Memory B cell (primary cell): ENCODE measurements around the gene IL20RA.

ENCODE experiments used
- ATAC-seq: fragments of 150-1000 bp; cut with Tn5 transposase; 2 replicates; pipeline ENCODE4 v1.10.0; 2021; ENCODE audit warnings: low read depth, mild to moderate bottlenecking, moderate library complexity
- DNase-seq, 2 donors: peaks; one replicate each; pipeline ENCODE4 v3.0.0; 2022; ENCODE audit warnings: low spot score in 2 of 2
- H3K27ac Mint-ChIP-seq: one replicate; pipeline ENCODE4 v1.8.0; 2022; ENCODE audit warnings: mild to moderate bottlenecking, moderate library complexity, mixed read lengths
- H3K27me3 Mint-ChIP-seq: one replicate; pipeline ENCODE4 v1.8.0; 2022; ENCODE audit warnings: mixed read lengths
- H3K36me3 Mint-ChIP-seq: one replicate; pipeline ENCODE4 v1.8.0; 2022; ENCODE audit warnings: mild to moderate bottlenecking, mixed read lengths
- H3K4me1 Mint-ChIP-seq: one replicate; pipeline ENCODE4 v1.8.0; 2022; ENCODE audit warnings: mixed read lengths
- H3K4me3 Mint-ChIP-seq: one replicate; pipeline ENCODE4 v1.8.0; 2022; ENCODE audit warnings: mild to moderate bottlenecking, moderate library complexity, mixed read lengths
- H3K9me3 Mint-ChIP-seq: one replicate; pipeline ENCODE4 v1.8.0; 2022; ENCODE audit warnings: mixed read lengths

IL20RA gene

GRCh38 chr6:137028912-137029311, 15.9 kb downstream of the IL20RA start:
- H3K27ac Mint-ChIP-seq: no peak overlapping the region
- H3K4me1 Mint-ChIP-seq: no peaks in the 10 kb centered on the region
- no peaks in the 10 kb centered on the region for H3K9me3 Mint-ChIP-seq
- ATAC-seq (no peak), DNase-seq (no peak)
- H3K27me3 Mint-ChIP-seq: peaks cover 18% of the 10 kb centered on the region
- H3K4me3 Mint-ChIP-seq: no peak overlapping the region
- H3K36me3 Mint-ChIP-seq: no peaks in the 10 kb centered on the region

- no peak overlapping the region for H3K27ac Mint-ChIP-seq
- H3K4me3 Mint-ChIP-seq: no peak overlapping the region
- H3K27me3 Mint-ChIP-seq: peaks cover 9% of the 10 kb centered on the region
- H3K4me1 Mint-ChIP-seq: no peaks in the 10 kb centered on the region
- H3K9me3 Mint-ChIP-seq: no peaks in the 10 kb centered on the region
- DNase-seq: no peak
- H3K36me3 Mint-ChIP-seq: no peaks in the 10 kb centered on the region
- ATAC-seq: no peak
Observed at GRCh38 chr6:137025786-137026730, 18.7 kb downstream of the IL20RA start.

- ATAC-seq (no peak), DNase-seq (no peak)
- H3K9me3 Mint-ChIP-seq: peaks cover 3% of the 10 kb centered on the region
- H3K27me3 Mint-ChIP-seq: peaks cover 13% of the 10 kb centered on the region
- H3K4me3 Mint-ChIP-seq: no peak overlapping the region
- H3K4me1 Mint-ChIP-seq: no peaks in the 10 kb centered on the region
- no peaks in the 10 kb centered on the region for H3K36me3 Mint-ChIP-seq
- H3K27ac Mint-ChIP-seq: no peak overlapping the region
Observed at GRCh38 chr6:137024237-137024990, 20.4 kb downstream of the IL20RA start.

- no peak overlapping the region for H3K27ac Mint-ChIP-seq
- H3K4me3 Mint-ChIP-seq: no peak overlapping the region
- peaks cover 3% of the 10 kb centered on the region for H3K9me3 Mint-ChIP-seq
- no peak for DNase-seq
- ATAC-seq: no peak
- peaks cover 17% of the 10 kb centered on the region for H3K27me3 Mint-ChIP-seq
- no peaks in the 10 kb centered on the region for H3K36me3 Mint-ChIP-seq
- H3K4me1 Mint-ChIP-seq: no peaks in the 10 kb centered on the region
Observed at GRCh38 chr6:137020776-137021175, 24.0 kb downstream of the IL20RA start.

- H3K4me1 Mint-ChIP-seq: no peaks in the 10 kb centered on the region
- ATAC-seq (no peak), DNase-seq (no peak)
- H3K27ac Mint-ChIP-seq: no peak overlapping the region
- no peaks in the 10 kb centered on the region for H3K36me3 Mint-ChIP-seq
- peaks cover 20% of the 10 kb centered on the region for H3K27me3 Mint-ChIP-seq
- H3K4me3 Mint-ChIP-seq: no peak overlapping the region
- H3K9me3 Mint-ChIP-seq: peaks cover 3% of the 10 kb centered on the region
Observed at GRCh38 chr6:137019476-137020272, 25.1 kb downstream of the IL20RA start.

- H3K27ac Mint-ChIP-seq: no peak overlapping the region
Observed at GRCh38 chr6:137017081-137017480, 27.7 kb downstream of the IL20RA start.

GRCh38 chr6:137016356-137016755, 28.4 kb downstream of the IL20RA start:
- H3K4me1 Mint-ChIP-seq: no peaks in the 10 kb centered on the region
- ATAC-seq: no peak
- H3K27me3 Mint-ChIP-seq: peaks cover 26% of the 10 kb centered on the region
- H3K9me3 Mint-ChIP-seq: peaks cover 3% of the 10 kb centered on the region
- H3K27ac Mint-ChIP-seq: no peak overlapping the region
- no peak overlapping the region for H3K4me3 Mint-ChIP-seq
- H3K36me3 Mint-ChIP-seq: no peaks in the 10 kb centered on the region
- DNase-seq: no peak

More at GRCh38 chr6:137017081-137017480, 27.7 kb downstream of the IL20RA start:
- Mint-ChIP-seq H3K9me3 (peaks cover 3% of the 10 kb centered on the region), H3K27me3 (peaks cover 23% of the 10 kb centered on the region), H3K36me3 (no peaks in the 10 kb centered on the region), H3K4me1 (no peaks in the 10 kb centered on the region), H3K4me3 (no peak overlapping the region)
- ATAC-seq (no peak), DNase-seq (no peak)

GRCh38 chr6:137015943-137016342, 28.8 kb downstream of the IL20RA start:
- H3K27me3 Mint-ChIP-seq: peaks cover 26% of the 10 kb centered on the region
- H3K27ac Mint-ChIP-seq: no peak overlapping the region
- peaks cover 3% of the 10 kb centered on the region for H3K9me3 Mint-ChIP-seq
- no peak overlapping the region for H3K4me3 Mint-ChIP-seq
- no peaks in the 10 kb centered on the region for H3K4me1 Mint-ChIP-seq
- no peaks in the 10 kb centered on the region for H3K36me3 Mint-ChIP-seq
- DNase-seq (no peak), ATAC-seq (no peak)

GRCh38 chr6:137013738-137014602, 30.8 kb downstream of the IL20RA start:
- no peaks in the 10 kb centered on the region for H3K4me1 Mint-ChIP-seq
- H3K27ac Mint-ChIP-seq: no peak overlapping the region
- H3K27me3 Mint-ChIP-seq: peaks cover 20% of the 10 kb centered on the region
- no peak for ATAC-seq
- no peaks in the 10 kb centered on the region for H3K36me3 Mint-ChIP-seq
- no peaks in the 10 kb centered on the region for H3K9me3 Mint-ChIP-seq
- no peak for DNase-seq
- no peak overlapping the region for H3K4me3 Mint-ChIP-seq

- Mint-ChIP-seq H3K4me3 (no peak overlapping the region), H3K27me3 (peaks cover 22% of the 10 kb centered on the region), H3K27ac (no peak overlapping the region), H3K9me3 (no peaks in the 10 kb centered on the region), H3K36me3 (no peaks in the 10 kb centered on the region), H3K4me1 (no peaks in the 10 kb centered on the region)
- DNase-seq (no peak), ATAC-seq (no peak)
Observed at GRCh38 chr6:137013031-137013430, 31.7 kb downstream of the IL20RA start.

GRCh38 chr6:137011406-137011805, 33.4 kb downstream of the IL20RA start:
- ATAC-seq: no peak
- H3K27ac Mint-ChIP-seq: no peak overlapping the region

GRCh38 chr6:137010128-137010718, 34.5 kb downstream of the IL20RA start:
- Mint-ChIP-seq H3K36me3 (no peaks in the 10 kb centered on the region), H3K9me3 (no peaks in the 10 kb centered on the region), H3K27ac (no peak overlapping the region), H3K27me3 (peaks cover 18% of the 10 kb centered on the region), H3K4me3 (no peak overlapping the region), H3K4me1 (no peaks in the 10 kb centered on the region)
- ATAC-seq: no peak
- DNase-seq: no peak

More at GRCh38 chr6:137011406-137011805, 33.4 kb downstream of the IL20RA start:
- H3K4me3 Mint-ChIP-seq: no peak overlapping the region
- peaks cover 21% of the 10 kb centered on the region for H3K27me3 Mint-ChIP-seq
- H3K9me3 Mint-ChIP-seq: no peaks in the 10 kb centered on the region
- H3K36me3 Mint-ChIP-seq: no peaks in the 10 kb centered on the region
- no peak for DNase-seq
- H3K4me1 Mint-ChIP-seq: no peaks in the 10 kb centered on the region

- Mint-ChIP-seq H3K27ac (no peak overlapping the region), H3K27me3 (peaks cover 14% of the 10 kb centered on the region), H3K36me3 (no peaks in the 10 kb centered on the region), H3K4me1 (no peaks in the 10 kb centered on the region), H3K9me3 (no peaks in the 10 kb centered on the region), H3K4me3 (no peak overlapping the region)
- no peak for ATAC-seq
- no peak for DNase-seq
Observed at GRCh38 chr6:137008204-137008603, 36.6 kb downstream of the IL20RA start.
